ENCODE results near the gene MAP3K14. TPM values are rescaled to one million over a fixed set of nuclear protein-coding genes. Genes with fewer than 3 reads are reported as not detected.

Gene MAP3K14
- polyA plus RNA-seq, 1 of the 3 experiments (the other 2 are of a cell fraction): 11.9 TPM

DNA sequence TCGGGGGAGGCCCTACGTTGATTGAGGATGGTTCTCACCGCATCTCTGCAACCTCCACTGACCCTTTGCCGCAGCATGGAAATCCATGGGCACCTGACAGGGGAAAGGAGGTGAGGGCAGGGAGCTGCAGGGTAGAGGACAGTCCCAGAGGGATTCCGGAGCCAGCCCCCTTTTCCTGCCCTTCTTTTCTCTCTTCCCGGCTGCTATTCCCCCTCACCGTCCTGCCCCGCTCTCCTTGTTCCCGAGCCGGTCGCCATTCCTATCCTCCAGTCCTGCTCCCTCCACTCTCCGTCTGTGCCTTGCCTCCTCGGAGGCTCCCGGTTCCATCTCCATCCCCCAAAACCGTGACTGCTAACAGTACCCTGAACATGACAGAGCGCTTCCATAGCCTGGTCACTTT, 59.7 kb downstream of the MAP3K14 start (continued):
- no peak for TF ChIP-seq EP300 (IDR thresholded peaks at IDR 0.05; ENCODE audit: borderline replicate concordance in 1 of 2, low read depth in 1 of 2, low read length in 1 of 2)
- no peak for TF ChIP-seq MXI1 (IDR thresholded peaks at IDR 0.05; ENCODE audit: low read depth, low read length)
- TF ChIP-seq FOXJ3 (CRISPR knock-in tag; IDR thresholded peaks at IDR 0.05): no peak
- TF ChIP-seq SIN3A (IDR thresholded peaks at IDR 0.05; ENCODE audit: borderline replicate concordance, low read depth, low read length): no peak
- TF ChIP-seq SMC3 (IDR thresholded peaks at IDR 0.05; ENCODE audit: low read depth, low read length): no peak

DNA sequence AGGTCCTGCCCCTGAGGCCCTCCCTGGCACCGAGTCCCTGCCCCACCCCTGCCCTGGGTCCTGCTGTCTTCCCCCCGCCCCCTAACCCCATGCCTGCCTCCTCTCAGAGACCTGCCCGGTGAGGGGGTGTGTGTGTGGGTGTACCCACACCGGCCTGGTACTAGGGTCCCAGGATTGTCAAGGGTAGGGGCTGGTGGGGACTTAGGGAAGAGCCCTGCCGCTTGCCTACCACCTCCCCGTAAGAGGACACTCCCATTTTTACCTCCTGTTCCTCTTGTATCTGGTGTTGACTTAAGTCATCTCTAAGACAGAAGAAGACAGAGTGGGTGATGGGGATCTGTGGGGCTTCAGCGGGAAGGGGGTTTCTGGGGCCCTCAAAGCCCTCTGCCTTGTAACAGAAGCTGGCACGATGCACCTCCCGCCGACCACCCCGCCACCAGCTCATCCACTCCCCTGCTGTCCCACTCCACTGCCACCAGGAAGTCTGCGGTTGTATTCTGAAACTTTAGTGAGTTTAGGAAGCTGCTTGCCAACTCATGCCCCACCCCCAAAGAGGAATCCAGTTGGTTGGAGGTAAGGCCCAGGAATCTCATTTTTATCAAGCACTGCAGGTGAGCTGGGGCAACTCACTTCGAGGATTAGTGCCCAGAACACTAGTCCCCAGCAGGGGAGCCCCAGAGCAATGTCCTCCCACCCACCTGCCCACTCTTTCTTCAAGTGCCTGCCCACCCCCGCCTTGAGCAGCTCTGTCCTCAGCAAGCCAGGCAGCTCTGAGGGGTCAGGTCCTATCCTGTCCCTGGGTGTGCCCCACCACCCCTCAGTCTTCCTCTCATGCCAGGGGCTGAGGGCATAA, 60.5 kb downstream of the MAP3K14 start:
- TF ChIP-seq RXRA (IDR thresholded peaks at IDR 0.05; ENCODE audit: borderline replicate concordance, low read depth) (no peak), GATA2 (CRISPR knock-in tag; IDR thresholded peaks at IDR 0.05) (no peak), FOXJ3 (CRISPR knock-in tag; IDR thresholded peaks at IDR 0.05) (no peak), MEF2A (IDR thresholded peaks at IDR 0.05; ENCODE audit: borderline replicate concordance, low read depth) (no peak), ELF1 (IDR thresholded peaks at IDR 0.05) (no peak), POLR2AphosphoS5 (IDR thresholded peaks at IDR 0.05; ENCODE audit: low read depth, low read length) (no peak), FOSL2 (IDR thresholded peaks at IDR 0.05; ENCODE audit: borderline replicate concordance, low read depth) (no peak)
- TF ChIP-seq, protein P1, sequence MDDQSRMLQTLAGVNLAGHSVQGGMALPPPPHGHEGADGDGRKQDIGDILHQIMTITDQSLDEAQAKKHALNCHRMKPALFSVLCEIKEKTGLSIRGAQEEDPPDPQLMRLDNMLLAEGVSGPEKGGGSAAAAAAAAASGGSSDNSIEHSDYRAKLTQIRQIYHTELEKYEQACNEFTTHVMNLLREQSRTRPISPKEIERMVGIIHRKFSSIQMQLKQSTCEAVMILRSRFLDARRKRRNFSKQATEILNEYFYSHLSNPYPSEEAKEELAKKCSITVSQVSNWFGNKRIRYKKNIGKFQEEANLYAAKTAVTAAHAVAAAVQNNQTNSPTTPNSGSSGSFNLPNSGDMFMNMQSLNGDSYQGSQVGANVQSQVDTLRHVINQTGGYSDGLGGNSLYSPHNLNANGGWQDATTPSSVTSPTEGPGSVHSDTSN (IDR thresholded peaks at IDR 0.05): no peak
- no peaks in the 10 kb centered on the region for H4K20me1 ChIP-seq (ENCODE audit: insufficient read depth)
- H3K27ac ChIP-seq (ENCODE audit: low read depth in 2 of 2, low read length in 1 of 2): no peak overlapping the region
- no peak overlapping the region for H3K4me2 ChIP-seq
- H3K9me2 ChIP-seq: no peaks in the 10 kb centered on the region
- H3F3A ChIP-seq (replicated peaks; ENCODE audit: insufficient read depth): peaks cover 25% of the 10 kb centered on the region
- H3K36me3 ChIP-seq (replicated peaks in 1 of 2; ENCODE audit: control insufficient read depth in 1 of 2, insufficient read depth in 2 of 2, low read length in 1 of 2): no peaks in the 10 kb centered on the region
- H2AFZ ChIP-seq (ENCODE audit: low read depth): no peak overlapping the region
- no peak overlapping the region for H3K9ac ChIP-seq
- ChIA-PET POLR2A (no interaction called here), CTCF (interaction anchor here (1.0 to 3.4 kb wide), 7 partner anchors 9 to 130 kb away, joined by 3 to 10 read pairs (median 6); no protein-coding TSS in a partner anchor)
- no peaks in the 10 kb centered on the region for H3K79me2 ChIP-seq (ENCODE audit: insufficient read depth)
- WGBS (ENCODE audit: low lambda C conversion rate): 80% methylated on average over 11 of the region's 14 CpGs
- H3K9me3 ChIP-seq: no peaks in the 10 kb centered on the region
- DNase-seq: no peak
- no peaks in the 10 kb centered on the region for H3K27me3 ChIP-seq (ENCODE audit: insufficient read depth)
- H3K4me1 ChIP-seq (ENCODE audit: control insufficient read depth in 1 of 2, insufficient read depth in 2 of 2, low read depth in 1 of 2, low read length in 1 of 2): no peaks in the 10 kb centered on the region; a peak in 1 of 4 replicates
- no peak overlapping the region for H3K4me3 ChIP-seq (ENCODE audit: low read depth in 2 of 2, low read length in 1 of 2)

DNA sequence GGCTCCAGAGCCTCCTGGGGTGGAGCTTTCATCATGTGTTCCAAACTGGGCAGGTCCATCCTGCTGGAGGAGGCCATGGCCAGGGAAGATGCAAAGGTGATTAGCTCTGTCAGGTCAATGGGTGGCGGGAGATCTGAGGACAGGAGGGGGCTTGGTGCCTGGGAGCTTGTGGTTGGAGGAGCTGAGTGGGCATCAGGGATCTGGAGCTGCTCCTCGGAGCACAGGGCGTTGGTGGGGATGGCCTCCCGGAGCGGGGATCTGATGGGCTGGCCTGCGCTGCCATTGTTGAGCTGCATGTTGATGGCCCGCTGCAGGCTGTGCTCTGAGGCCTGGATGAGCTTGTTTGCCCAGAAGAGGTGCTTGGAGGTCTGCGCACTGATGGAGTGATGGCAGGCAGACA, 61.5 kb downstream of the MAP3K14 start:
- TF ChIP-seq TEAD4 (IDR thresholded peaks at IDR 0.05; ENCODE audit: borderline replicate concordance, insufficient read depth): no peak
- no peak for TF ChIP-seq RFX5 (IDR thresholded peaks at IDR 0.05; ENCODE audit: low read length)
- TF ChIP-seq RAD21 (IDR thresholded peaks at IDR 0.05; ENCODE audit: low read length): no peak
- no peak for TF ChIP-seq ELF1 (IDR thresholded peaks at IDR 0.05)
- no peak for TF ChIP-seq EZH2phosphoT487 (IDR thresholded peaks at IDR 0.05; ENCODE audit: borderline replicate concordance, low read depth)
- TF ChIP-seq SIN3A (IDR thresholded peaks at IDR 0.05; ENCODE audit: borderline replicate concordance, low read depth, low read length): no peak
- no peak for TF ChIP-seq EP300 (IDR thresholded peaks at IDR 0.05; ENCODE audit: borderline replicate concordance in 1 of 2, low read depth in 1 of 2, low read length in 1 of 2)
- TF ChIP-seq MEF2A (IDR thresholded peaks at IDR 0.05; ENCODE audit: borderline replicate concordance, low read depth): no peak
- no peak for TF ChIP-seq NFIC (IDR thresholded peaks at IDR 0.05; ENCODE audit: borderline replicate concordance)
- 93% methylated on average over 6 of the region's 8 CpGs for WGBS (ENCODE audit: low lambda C conversion rate)
- Histone ChIP-seq H3K4me2 (no peak overlapping the region), H3K9ac (no peak overlapping the region), H3K27ac (ENCODE audit: low read depth in 2 of 2, low read length in 1 of 2) (no peak overlapping the region), H2AFZ (ENCODE audit: low read depth) (no peak overlapping the region), H3F3A (replicated peaks; ENCODE audit: insufficient read depth) (peaks cover 17% of the 10 kb centered on the region), H3K4me3 (ENCODE audit: low read depth in 2 of 2, low read length in 1 of 2) (no peak overlapping the region), H3K9me2 (no peaks in the 10 kb centered on the region), H4K20me1 (ENCODE audit: insufficient read depth) (no peaks in the 10 kb centered on the region), H3K27me3 (ENCODE audit: insufficient read depth) (no peaks in the 10 kb centered on the region), H3K9me3 (no peaks in the 10 kb centered on the region), H3K36me3 (replicated peaks in 1 of 2; ENCODE audit: control insufficient read depth in 1 of 2, insufficient read depth in 2 of 2, low read length in 1 of 2) (no peaks in the 10 kb centered on the region), H3K79me2 (ENCODE audit: insufficient read depth) (no peaks in the 10 kb centered on the region), H3K4me1 (ENCODE audit: control insufficient read depth in 1 of 2, insufficient read depth in 2 of 2, low read depth in 1 of 2, low read length in 1 of 2) (no peaks in the 10 kb centered on the region; a peak in 1 of 4 replicates)
- POLR2A ChIA-PET: interaction anchor here (1.4 kb wide), 1 partner anchor 107 kb away, joined by 3 read pairs; the partner anchor contains the start of gene HEXIM1
- CTCF ChIA-PET: interaction anchor here (0.9 to 2.8 kb wide), 6 partner anchors 9 to 131 kb away, joined by 3 to 10 read pairs (median 4); partner anchors contain the start of gene ACBD4
- DNase-seq: no peak

All from SK-N-SH (cell line).